HCT116 (cell line): ENCODE measurements around the gene GABBR1. TPM values are rescaled to one million over a fixed set of nuclear protein-coding genes. Genes with fewer than 3 reads are reported as not detected.

Experiments used
- ATAC-seq: fragments of 200-7000 bp; cut with Tn5 transposase; 2 replicates; pipeline ENCODE4 v1.9.1; 2020; ENCODE audit warnings: mild to moderate bottlenecking, moderate library complexity
- BruUV-seq: library from RNA; stranded (reverse); fragments of 400-500 nt; replicated peaks from 2 replicates; lab custom pipeline; 2021; lab: Mats Ljungman, UMichigan
- CTCF ChIA-PET: fragments of 300-600 bp; sonication (Branson Sonifier 250); formaldehyde crosslinking; loops from one replicate; lab custom pipeline; 2021; ENCODE audit warnings: antibody characterized with exemption; lab: Charles Lee
- POLR2A ChIA-PET: fragments of 300-600, 350-600 bp; sonication (Branson Sonifier 250); formaldehyde crosslinking; loops from one replicate; lab custom pipeline; 2021; ENCODE audit warnings: antibody characterized with exemption; lab: Charles Lee
- RAD21 ChIA-PET, 2 experiments: fragments of 300-600 bp; sonication (Branson Sonifier 250); formaldehyde crosslinking; loops; one replicate each; lab custom pipeline; 2023; ENCODE audit warnings: low total read pairs in 2 of 2; ENCODE audit not compliant: uncharacterized antibody in 2 of 2, unreplicated experiment in 2 of 2, low non-redundant PET in 1 of 2; lab: Charles Lee
- DNase-seq: peaks from one replicate; pipeline ENCODE4 v3.0.0-alpha.2; 2010; ENCODE audit warnings: low read depth, low spot score
- H2AFZ ChIP-seq: fragments of 200-600 bp; shearing (Covaris generic), sonication (generic); 2 replicates; pipeline ENCODE4 v1.6.1; 2017; ENCODE audit warnings: low read depth, mixed run types, mixed read lengths, antibody characterized with exemption, low read length; ENCODE audit not compliant: poor library complexity, severe bottlenecking
- H3K27ac ChIP-seq: 2 replicates; pipeline ENCODE4 v1.5.1; 2012; ENCODE audit warnings: low read depth, low read length
- H3K27me3 ChIP-seq: fragments of 200-600 bp; sonication (generic); 2 replicates; pipeline ENCODE4 v1.6.1; 2016; ENCODE audit warnings: mixed run types, low read length, mixed read lengths; ENCODE audit not compliant: insufficient read depth
- H3K36me3 ChIP-seq, 2 experiments: fragments of 200-500 bp in 1 of 2; fragments of 200-600 bp in 1 of 2; sonication (Bioruptor generic) in 1 of 2; sonication (generic) in 1 of 2; 2 replicates each; pipeline versions ENCODE4 v1.5.1 to v1.6.1; 2014 to 2016; ENCODE audit warnings: low read length in 2 of 2, inconsistent platforms in 1 of 2, mixed read lengths in 1 of 2, mixed run types in 1 of 2; ENCODE audit not compliant: insufficient read depth in 2 of 2, control insufficient read depth in 1 of 2
- H3K4me1 ChIP-seq, 2 experiments: fragments of 200-600 bp in 1 of 2; sonication (generic) in 1 of 2; 2 replicates each; pipeline versions ENCODE4 v1.5.1 to v1.6.1; 2012 to 2017; ENCODE audit warnings: low read length in 2 of 2, inconsistent platforms in 1 of 2, mild to moderate bottlenecking in 1 of 2, mixed read lengths in 1 of 2, mixed run types in 1 of 2, moderate library complexity in 1 of 2; ENCODE audit not compliant: insufficient read depth in 2 of 2, control insufficient read depth in 1 of 2
- H3K4me2 ChIP-seq: fragments of 200-600 bp; sonication (generic); 2 replicates; pipeline ENCODE4 v1.6.1; 2017; ENCODE audit warnings: mixed run types, low read length, mixed read lengths
- H3K4me3 ChIP-seq, 2 experiments: fragments of 200-600 bp in 1 of 2; sonication (generic) in 1 of 2; replicated peaks in 1 of 2; 2 replicates each; pipeline ENCODE4 v1.5.1; 2011 to 2016; ENCODE audit warnings: low read length in 2 of 2, control low read depth in 1 of 2, low read depth in 1 of 2, mild to moderate bottlenecking in 1 of 2, mixed read lengths in 1 of 2, mixed run types in 1 of 2
- H3K79me2 ChIP-seq: fragments of 200-600 bp; sonication (generic); 2 replicates; pipeline ENCODE4 v1.6.1; 2017; ENCODE audit warnings: mild to moderate bottlenecking, mixed run types, low read length, moderate library complexity, mixed read lengths; ENCODE audit not compliant: insufficient read depth
- H3K9ac ChIP-seq: fragments of 200-600 bp; sonication (generic); 2 replicates; pipeline ENCODE4 v1.6.1; 2016; ENCODE audit warnings: low read length, mixed read lengths
- H3K9me2 ChIP-seq: fragments of 200-600 bp; sonication (generic), shearing (Covaris generic); 2 replicates; pipeline ENCODE4 v1.6.1; 2017; ENCODE audit warnings: mixed run types, mild to moderate bottlenecking, moderate library complexity; ENCODE audit not compliant: insufficient read depth
- H3K9me3 ChIP-seq, 2 experiments: fragments of 200-500 bp in 1 of 2; fragments of 200-600 bp in 1 of 2; sonication (Bioruptor generic) in 1 of 2; sonication (generic) in 1 of 2; 2 replicates each; pipeline ENCODE4 v1.6.1; 2014 to 2017; ENCODE audit warnings: low read length in 2 of 2, mixed read lengths in 2 of 2, inconsistent platforms in 1 of 2, low read depth in 1 of 2, mild to moderate bottlenecking in 1 of 2, mixed run types in 1 of 2, moderate library complexity in 1 of 2; ENCODE audit not compliant: control insufficient read depth in 1 of 2, insufficient read depth in 1 of 2
- H4K20me1 ChIP-seq: fragments of 200-600 bp; sonication (generic), shearing (Covaris generic); 2 replicates; pipeline ENCODE4 v1.6.1; 2017; ENCODE audit warnings: mixed run types, mild to moderate bottlenecking, moderate library complexity; ENCODE audit not compliant: insufficient read depth
- ATF3 ChIP-seq: IDR thresholded peaks from 2 replicates; pipeline ENCODE4 v1.6.1; 2012
- CTCF ChIP-seq, 3 experiments: fragments of 200-600 bp in 1 of 3; sonication (generic) in 1 of 3; IDR thresholded peaks in 2 of 3; conservative IDR thresholded peaks in 1 of 3; 2 replicates each; pipeline ENCODE4 v1.5.1; 2012 to 2017; ENCODE audit warnings: low read depth in 2 of 3, low read length in 2 of 3, antibody characterized with exemption in 1 of 3, borderline replicate concordance in 1 of 3, control low read depth in 1 of 3, mild to moderate bottlenecking in 1 of 3, mixed read lengths in 1 of 3, mixed run types in 1 of 3, moderate library complexity in 1 of 3; ENCODE audit not compliant: insufficient read depth in 1 of 3
- FOSL1 ChIP-seq: IDR thresholded peaks from 2 replicates; pipeline ENCODE4 v1.6.1; 2012; ENCODE audit warnings: low read depth
- JUND ChIP-seq: IDR thresholded peaks from 2 replicates; pipeline ENCODE4 v1.6.1; 2012
- RAD21 ChIP-seq: IDR thresholded peaks from 2 replicates; pipeline ENCODE4 v1.6.1; 2012; ENCODE audit warnings: low read depth, mild to moderate bottlenecking
- SP1 ChIP-seq: IDR thresholded peaks from 2 replicates; pipeline ENCODE4 v1.6.1; 2012; ENCODE audit warnings: low read depth
- YY1 ChIP-seq: IDR thresholded peaks from 2 replicates; pipeline ENCODE4 v1.6.1; 2011; ENCODE audit warnings: low read length, low read depth, moderate library complexity, mild to moderate bottlenecking; ENCODE audit not compliant: insufficient replicate concordance; ENCODE audit errors: extremely low read depth
- ZBTB33 ChIP-seq: IDR thresholded peaks from 2 replicates; pipeline ENCODE4 v1.6.1; 2011; ENCODE audit warnings: mild to moderate bottlenecking, low read length, moderate library complexity; ENCODE audit not compliant: insufficient replicate concordance; ENCODE audit errors: extremely low read depth
- ZFX ChIP-seq: fragments of 450-650 bp; IDR thresholded peaks from 2 replicates; pipeline ENCODE4 v1.6.1; 2017
- intact Hi-C: fragments of 100-400 bp; cut with micrococcal nuclease; formaldehyde crosslinking; loops from 2 replicates; pipeline ENCODE4 v1.10.0; 2022
- total RNA-seq: library from RNA; stranded (reverse); gene quantifications from one replicate; pipeline ENCODE4 v1.2.1, GENCODE V29; 2021; ENCODE audit not compliant: unreplicated experiment

The GABBR1 gene
- total RNA-seq, 1 experiment from 2014 or later, result 43.4 TPM

GRCh38 chr6:29680904-29681303 is 47.9 kb upstream of the GABBR1 start, which contains the start of gene ZFP57:
ZFP57 (minus strand) TSS chr6:29681152; CDS start chr6:29677003, 4,149 bp downstream.
- Histone ChIP-seq H3K9ac (no peak within 1 kb of the TSS), H3K79me2 (no peaks in the 10 kb centered on the region), H3K36me3 (no peaks in the 10 kb centered on the region), H3K27ac (no peak within 1 kb of the TSS), H2AFZ (no peak within 1 kb of the TSS), H4K20me1 (no peaks in the 10 kb centered on the region), H3K27me3 (no peaks in the 10 kb centered on the region), H3K4me2 (no peak within 1 kb of the TSS), H3K4me1 (peaks cover 0 to 7% of the 10 kb centered on the region in 2 experiments; a peak in 1 of 4 replicates), H3K9me2 (no peaks in the 10 kb centered on the region), H3K4me3 (no peak within 1 kb of the TSS), H3K9me3 (no peaks in the 10 kb centered on the region)
- TF ChIP-seq ZFX (no peak), FOSL1 (no peak), JUND (no peak), ATF3 (no peak), YY1 (no peak)
- ChIA-PET CTCF (no interaction called here), POLR2A (no interaction called here), RAD21 (no interaction called here)
- DNase-seq (no peak), ATAC-seq (no peak)
- no TSS peak for BruUV-seq
- intact Hi-C loops, result no loop called here

- ChIA-PET POLR2A (no interaction called here), CTCF (no interaction called here), RAD21 (no interaction called here)
- Histone ChIP-seq H2AFZ (no peak overlapping the region), H3K9ac (no peak overlapping the region), H4K20me1 (no peaks in the 10 kb centered on the region), H3K9me2 (no peaks in the 10 kb centered on the region), H3K9me3 (no peaks in the 10 kb centered on the region), H3K27me3 (no peaks in the 10 kb centered on the region), H3K79me2 (no peaks in the 10 kb centered on the region), H3K4me2 (no peak overlapping the region), H3K4me1 (peaks cover 0 to 7% of the 10 kb centered on the region in 2 experiments; a peak in 1 of 4 replicates), H3K27ac (no peak overlapping the region), H3K4me3 (no peak overlapping the region), H3K36me3 (no peaks in the 10 kb centered on the region)
- DNase-seq (no peak), ATAC-seq (no peak)
- intact Hi-C loops, result no loop called here
- no TSS peak for BruUV-seq
- TF ChIP-seq RAD21 (no peak), ATF3 (no peak), SP1 (no peak), ZBTB33 (no peak), CTCF (IDR thresholded peaks at IDR 0.05 in 2 of 3, conservative IDR thresholded peaks at IDR 0.05 in 1 of 3; ENCODE audit: borderline replicate concordance in 1 of 3, insufficient read depth in 1 of 3, low read depth in 2 of 3, low read length in 2 of 3) (peak in 1 of 3 experiments; percentile 22; a peak in 1 of 6 replicates)
These were observed 47.4 kb upstream of the GABBR1 start for GRCh38 chr6:29680416-29680815.
